H1 (cell line): ENCODE data around the gene INTS1. TPM values are rescaled to one million over a fixed set of nuclear protein-coding genes. Genes with fewer than 3 reads are reported as not detected.

ENCODE experiments used
- CTCF ChIA-PET: fragments of 300-600 bp; sonication (Branson Sonifier 250); formaldehyde crosslinking; loops from one replicate; lab custom pipeline; 2021; ENCODE audit not compliant: partially characterized antibody; lab: Charles Lee
- POLR2A ChIA-PET: fragments of 300-600 bp; sonication (Branson Sonifier 250); formaldehyde crosslinking; loops from one replicate; lab custom pipeline; 2021; ENCODE audit warnings: inconsistent platforms; ENCODE audit not compliant: partially characterized antibody; lab: Charles Lee
- DNase-seq, 2 experiments: peaks; one replicate each; pipeline versions ENCODE4 v3.0.0 to v3.0.0-alpha.2; 2010 to 2022; ENCODE audit warnings: low spot score in 2 of 2, low read depth in 1 of 2, mixed read lengths in 1 of 2
- FAIRE-seq: peaks from 2 replicates; lab custom pipeline; 2011; peaks lifted over from hg19 to GRCh38; lab: Jason Lieb, UNC
- H2AFZ ChIP-seq: 2 replicates; pipeline ENCODE4 v1.8.1; 2012; ENCODE audit warnings: low read length, inconsistent platforms
- H2AK5ac ChIP-seq: 2 replicates; pipeline ENCODE4 v1.6.1; 2013; ENCODE audit warnings: low read depth, low read length
- H2BK120ac ChIP-seq: replicated peaks from 2 replicates; pipeline ENCODE3; 2013; ENCODE audit warnings: low read depth, low read length, inconsistent platforms
- H2BK12ac ChIP-seq: 2 replicates; pipeline ENCODE4 v1.6.1; 2013; ENCODE audit warnings: low read depth, low read length
- H2BK15ac ChIP-seq: 2 replicates; pipeline ENCODE4 v1.6.1; 2013; ENCODE audit warnings: low read length
- H2BK20ac ChIP-seq: 2 replicates; pipeline ENCODE4 v1.6.1; 2013; ENCODE audit warnings: low read length
- H2BK5ac ChIP-seq: 2 replicates; pipeline ENCODE4 v1.6.1; 2013; ENCODE audit warnings: low read depth, low read length
- H3K14ac ChIP-seq: 2 replicates; pipeline ENCODE4 v1.6.1; 2013; ENCODE audit warnings: inconsistent platforms; ENCODE audit not compliant: insufficient read length
- H3K18ac ChIP-seq: 2 replicates; pipeline ENCODE4 v1.6.1; 2013; ENCODE audit warnings: low read length; ENCODE audit errors: extremely low read depth
- H3K23ac ChIP-seq: 2 replicates; pipeline ENCODE4 v1.6.1; 2013; ENCODE audit warnings: inconsistent platforms; ENCODE audit not compliant: insufficient read length
- H3K23me2 ChIP-seq: 2 replicates; pipeline ENCODE4 v1.6.1; 2013; ENCODE audit warnings: low read depth, low read length
- H3K27ac ChIP-seq: 2 replicates; pipeline ENCODE4 v1.6.1; 2011; ENCODE audit warnings: low read depth, low read length, inconsistent platforms
- H3K27me3 ChIP-seq, 4 experiments: replicated peaks in 1 of 4; 1 replicate in 1 of 4; 2 replicates in 3 of 4; pipeline versions ENCODE4 v1.6.1 to v1.8.1; 2011 to 2013; ENCODE audit warnings: low read length in 3 of 4, mild to moderate bottlenecking in 3 of 4, inconsistent platforms in 2 of 4, mixed read lengths in 2 of 4, moderate library complexity in 1 of 4; ENCODE audit not compliant: control insufficient read depth in 3 of 4, insufficient read depth in 3 of 4; ENCODE audit errors: extremely low read depth in 1 of 4
- H3K36me3 ChIP-seq, 4 experiments: 2 replicates each; pipeline versions ENCODE4 v1.6.1 to v1.8.1; 2011 to 2013; ENCODE audit warnings: mild to moderate bottlenecking in 4 of 4, low read length in 3 of 4, moderate library complexity in 2 of 4, control low read depth in 1 of 4, inconsistent platforms in 1 of 4; ENCODE audit not compliant: insufficient read depth in 4 of 4, control insufficient read depth in 2 of 4
- H3K4ac ChIP-seq: replicated peaks from 2 replicates; pipeline ENCODE3; 2013; ENCODE audit warnings: low read length, low read depth, mixed read lengths, inconsistent platforms; ENCODE audit not compliant: insufficient read length
- H3K4me1 ChIP-seq, 4 experiments: replicated peaks in 1 of 4; 1 replicate in 1 of 4; 2 replicates in 3 of 4; pipeline versions ENCODE4 v1.6.1 to v1.8.1; 2011 to 2013; ENCODE audit warnings: low read length in 3 of 4, inconsistent platforms in 2 of 4, mixed read lengths in 1 of 4; ENCODE audit not compliant: insufficient read depth in 4 of 4, control insufficient read depth in 3 of 4
- H3K4me2 ChIP-seq, 2 experiments: 2 replicates each; pipeline versions ENCODE4 v1.6.1 to v1.8.1; 2011 to 2013; ENCODE audit warnings: low read depth in 2 of 2, low read length in 2 of 2, control low read depth in 1 of 2, inconsistent platforms in 1 of 2, mild to moderate bottlenecking in 1 of 2; ENCODE audit not compliant: insufficient read depth in 1 of 2
- H3K4me3 ChIP-seq, 4 experiments: fragments of 200-600, 300-600 bp in 1 of 4; sonication (generic), shearing (Covaris generic), sonication (Bioruptor Twin) in 1 of 4; 2 replicates each; pipeline versions ENCODE4 v1.5.1 to v1.8.1; 2011 to 2016; ENCODE audit warnings: low read length in 4 of 4, low read depth in 3 of 4, control low read depth in 2 of 4, inconsistent platforms in 2 of 4, mild to moderate bottlenecking in 2 of 4, mixed read lengths in 1 of 4, moderate library complexity in 1 of 4; ENCODE audit not compliant: insufficient read depth in 2 of 4; ENCODE audit errors: extremely low read depth in 1 of 4
- H3K56ac ChIP-seq: replicated peaks from 2 replicates; pipeline ENCODE3; 2013; ENCODE audit warnings: low read depth, mild to moderate bottlenecking, mixed read lengths, low read length, inconsistent platforms; ENCODE audit not compliant: insufficient read length
- H3K79me1 ChIP-seq: 2 replicates; pipeline ENCODE4 v1.6.1; 2013; ENCODE audit warnings: low read depth, low read length, control low read depth
- H3K79me2 ChIP-seq, 2 experiments: 2 replicates each; pipeline versions ENCODE4 v1.6.1 to v1.8.1; 2012 to 2013; ENCODE audit warnings: low read length in 2 of 2, mild to moderate bottlenecking in 2 of 2, inconsistent platforms in 1 of 2; ENCODE audit not compliant: insufficient read depth in 2 of 2, control insufficient read depth in 1 of 2
- H3K9ac ChIP-seq, 4 experiments: replicated peaks in 1 of 4; 1 replicate in 1 of 4; 2 replicates in 3 of 4; pipeline versions ENCODE4 v1.6.1 to v1.8.1; 2011 to 2013; ENCODE audit warnings: low read depth in 3 of 4, low read length in 3 of 4, control low read depth in 2 of 4, mild to moderate bottlenecking in 2 of 4, moderate library complexity in 2 of 4, inconsistent platforms in 1 of 4; ENCODE audit errors: extremely low read depth in 1 of 4
- H3K9me3 ChIP-seq, 2 experiments: 2 replicates each; pipeline versions ENCODE4 v1.6.1 to v1.8.1; 2012 to 2013; ENCODE audit warnings: mild to moderate bottlenecking in 2 of 2, moderate library complexity in 2 of 2, control low read depth in 1 of 2, inconsistent platforms in 1 of 2, low read depth in 1 of 2, low read length in 1 of 2, mixed read lengths in 1 of 2; ENCODE audit not compliant: insufficient read depth in 2 of 2
- H4K20me1 ChIP-seq, 2 experiments: replicated peaks in 1 of 2; 2 replicates each; pipeline versions ENCODE3 to v1.8.1; 2011 to 2013; ENCODE audit warnings: inconsistent platforms in 2 of 2, low read length in 2 of 2, mild to moderate bottlenecking in 1 of 2; ENCODE audit not compliant: insufficient read depth in 2 of 2, control insufficient read depth in 1 of 2
- H4K5ac ChIP-seq: 2 replicates; pipeline ENCODE4 v1.6.1; 2013; ENCODE audit warnings: low read length, low read depth, mixed read lengths, inconsistent platforms; ENCODE audit not compliant: insufficient read length
- H4K8ac ChIP-seq: 2 replicates; pipeline ENCODE4 v1.8.0; 2013; ENCODE audit warnings: mild to moderate bottlenecking, moderate library complexity, low read length, inconsistent platforms; ENCODE audit not compliant: insufficient read depth; ENCODE audit errors: extremely low read depth
- H4K91ac ChIP-seq: replicated peaks from 2 replicates; pipeline ENCODE3; 2013; ENCODE audit warnings: low read length, mixed read lengths, inconsistent platforms; ENCODE audit not compliant: insufficient read length
- ASH2L ChIP-seq: fragments of 200-600, 300-600 bp; sonication (generic); IDR thresholded peaks from one replicate; pipeline ENCODE4 v1.7.1; 2017; ENCODE audit warnings: low read length
- CTCF ChIP-seq, 3 experiments: IDR thresholded peaks; 1 replicate in 2 of 3; 2 replicates in 1 of 3; pipeline versions ENCODE4 v1.5.1 to v1.6.1; 2011; ENCODE audit warnings: low read length in 3 of 3, mild to moderate bottlenecking in 3 of 3, inconsistent platforms in 2 of 3, low read depth in 1 of 3, moderate library complexity in 1 of 3; ENCODE audit not compliant: insufficient read depth in 1 of 3; ENCODE audit errors: control extremely low read depth in 1 of 3
- GTF2F1 ChIP-seq: IDR thresholded peaks from 2 replicates; pipeline ENCODE4 v1.6.1; 2012; ENCODE audit warnings: low read depth, low read length, improper control_type of control experiment, borderline replicate concordance
- JUND ChIP-seq: IDR thresholded peaks from 2 replicates; pipeline ENCODE4 v1.6.1; 2011; ENCODE audit warnings: mild to moderate bottlenecking, improper control_type of control experiment, low read length
- RNF2 ChIP-seq: fragments of 200-900, 300-1000 bp; sonication (generic); IDR thresholded peaks from 2 replicates; pipeline ENCODE4 v1.7.1; 2016; ENCODE audit warnings: borderline replicate concordance, low read depth, mild to moderate bottlenecking, antibody characterized with exemption, low read length; ENCODE audit not compliant: poor library complexity, severe bottlenecking; ENCODE audit errors: missing control alignments
- WGBS, 2 experiments: shearing (Covaris generic) in 1 of 2; methylation state at CpG; one replicate each; pipeline versions ENCODE4 v1.1.6 to v1.1.7; 2013 to 2015; ENCODE audit warnings: low lambda C conversion rate in 2 of 2, mixed read lengths in 2 of 2, inconsistent platforms in 1 of 2, low coverage in 1 of 2, missing lambda C conversion rate in 1 of 2; ENCODE audit not compliant: insufficient replicate concordance in 2 of 2, insufficient coverage in 1 of 2, insufficient read length in 1 of 2; ENCODE audit errors: extremely low coverage in 1 of 2, missing lambda C conversion rate in 1 of 2; 5-methylcytosine and 5-hydroxymethylcytosine counted together
- polyA plus RNA-seq, 7 experiments: library from polyadenylated mRNA; depleted of rRNA in 3 of 7; stranded (reverse) in 5 of 7; unstranded in 2 of 7; fragments of >200 nt in 5 of 7; fragments of 200-250 nt in 2 of 7; gene quantifications; 1 replicate in 5 of 7; 2 replicates in 1 of 7; 4 replicates in 1 of 7; pipeline versions ENCODE4 v1.2.1 to v1.2.3, GENCODE V29; 2011 to 2013; ENCODE audit warnings: missing spikeins in 2 of 7, mixed read lengths in 2 of 7
- total RNA-seq: library from RNA; stranded (reverse); fragmentation: NEBNext Ultra II Directional; extraction: Animal tissue kit (Norgen Biotek cat#: 25700); gene quantifications from 2 replicates; pipeline ENCODE4 v1.2.1, GENCODE V29; 2021

Gene INTS1
- total and polyA plus RNA-seq, 2 of the 8 experiments (the other 6 are each of a cell fraction or from before 2014, with no cell fraction given) = 76.9 to 104 TPM

- no peak overlapping the region for H2BK5ac ChIP-seq
- no peak overlapping the region for H4K5ac ChIP-seq
- H2AFZ ChIP-seq = peak overlapping the region; percentile 62
- H4K20me1 ChIP-seq = no peaks in the 10 kb centered on the region
- H4K8ac ChIP-seq = no peak overlapping the region
- peak overlapping the region; percentile 80; the same call in 1 of the 2 replicates for H2BK20ac ChIP-seq
- H3K9me3 ChIP-seq = no peaks in the 10 kb centered on the region
- no peak overlapping the region for H2BK12ac ChIP-seq
- POLR2A ChIA-PET = interaction anchor here (1.1 kb wide), 1 partner anchor 7 kb away, joined by 3 read pairs; no protein-coding TSS in a partner anchor
- H3K79me2 ChIP-seq = peaks cover 0 to 1% of the 10 kb centered on the region in 2 experiments; a peak in 1 of 4 replicates
- H3K27ac ChIP-seq = no peak overlapping the region
- H4K91ac ChIP-seq = no peak overlapping the region
- H3K18ac ChIP-seq = no peak overlapping the region
- H3K4me1 ChIP-seq = peaks cover 0 to 12% (median 3%) of the 10 kb centered on the region in 4 experiments; a peak in 5 of 7 replicates
- no peak for DNase-seq
- TF ChIP-seq CTCF (IDR thresholded peaks at IDR 0.05; ENCODE audit: control extremely low read depth in 1 of 3, insufficient read depth in 1 of 3, low read depth in 1 of 3, low read length in 3 of 3) = no peak
- no peak for TF ChIP-seq RNF2
- no peak for TF ChIP-seq JUND
- TF ChIP-seq ASH2L = no peak
- no peak for TF ChIP-seq GTF2F1
- no peak overlapping the region for H3K14ac ChIP-seq
- no peak overlapping the region for H3K4ac ChIP-seq
- peaks cover 2% of the 10 kb centered on the region; the same call in 1 of the 2 replicates for H3K23me2 ChIP-seq
- WGBS, 2 experiments = 77% methylated on average over 6 of the region's 6 CpGs; no CpG with 5 or more reads in 1 of the 2 experiments
- H3K4me2 ChIP-seq = peak overlapping the region in 1 of 2 experiments; percentile 42; a peak in 2 of 4 replicates
- H3K79me1 ChIP-seq = peaks cover 1% of the 10 kb centered on the region; the same call in 1 of the 2 replicates
- no peaks in the 10 kb centered on the region for H3K36me3 ChIP-seq
- H3K27me3 ChIP-seq = no peaks in the 10 kb centered on the region
- no peak overlapping the region for H3K23ac ChIP-seq
- no peak overlapping the region for H2BK120ac ChIP-seq
- H3K4me3 ChIP-seq = no peak overlapping the region
- CTCF ChIA-PET = interaction anchor here (0.6 to 1.7 kb wide), 2 partner anchors 8 to 29 kb away, joined by 3 to 9 read pairs; partner anchors contain the start of gene TMEM184A
- no peak overlapping the region for H3K56ac ChIP-seq
- H3K9ac ChIP-seq = no peak overlapping the region
- no peak for FAIRE-seq
- H2BK15ac ChIP-seq = peak overlapping the region; percentile 72; the same call in 1 of the 2 replicates
- no peak overlapping the region for H2AK5ac ChIP-seq
These were observed 22.1 kb upstream of the INTS1 start for GRCh38 chr7:1526271-1526754.
